Nasal cavity respiratory epithelium epithelial cell of viscerocranial mucosa (primary cell): ENCODE measurements around the gene GRHL1. TPM values are rescaled to one million over a fixed set of nuclear protein-coding genes. Genes with fewer than 3 reads are reported as not detected.

ENCODE experiments used
- total RNA-seq: library from RNA; depleted of rRNA; stranded (reverse); fragments of >200 nt; gene quantifications from 2 replicates; pipeline ENCODE4 v1.2.3, GENCODE V29; 2014

GRHL1 gene, protein sequence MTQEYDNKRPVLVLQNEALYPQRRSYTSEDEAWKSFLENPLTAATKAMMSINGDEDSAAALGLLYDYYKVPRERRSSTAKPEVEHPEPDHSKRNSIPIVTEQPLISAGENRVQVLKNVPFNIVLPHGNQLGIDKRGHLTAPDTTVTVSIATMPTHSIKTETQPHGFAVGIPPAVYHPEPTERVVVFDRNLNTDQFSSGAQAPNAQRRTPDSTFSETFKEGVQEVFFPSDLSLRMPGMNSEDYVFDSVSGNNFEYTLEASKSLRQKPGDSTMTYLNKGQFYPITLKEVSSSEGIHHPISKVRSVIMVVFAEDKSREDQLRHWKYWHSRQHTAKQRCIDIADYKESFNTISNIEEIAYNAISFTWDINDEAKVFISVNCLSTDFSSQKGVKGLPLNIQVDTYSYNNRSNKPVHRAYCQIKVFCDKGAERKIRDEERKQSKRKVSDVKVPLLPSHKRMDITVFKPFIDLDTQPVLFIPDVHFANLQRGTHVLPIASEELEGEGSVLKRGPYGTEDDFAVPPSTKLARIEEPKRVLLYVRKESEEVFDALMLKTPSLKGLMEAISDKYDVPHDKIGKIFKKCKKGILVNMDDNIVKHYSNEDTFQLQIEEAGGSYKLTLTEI
- 32.5 and 85.2 TPM in 2 replicates for total RNA-seq

GRCh38 chr2:9951522-9952285 is at the start of gene GRHL1:
Gene GRHL1 (plus strand): TSS chr2:9951693. CDS start chr2:9951834, 141 bp downstream.

GRCh38 chr2:10043256-10043905 is 91.9 kb downstream of the GRHL1 start, which contains the start of gene KLF11:
Gene KLF11 (plus strand): TSS chr2:10043550. CDS start chr2:10043717, 167 bp downstream.

Other genes starting within 250 kb of the GRHL1 start
- 17.0 and 45.5 TPM in 2 replicates for gene TAF1B, start 108.2 kb upstream of the GRHL1 start, total RNA-seq
- 10.3 and 13.5 TPM in 2 replicates for gene KLF11, start 91.9 kb downstream of the GRHL1 start, total RNA-seq
- gene CYS1, start 128.7 kb downstream of the GRHL1 start, total RNA-seq = under 0.01 and 0.43 TPM in 2 replicates
- 0.57 and 1.0 TPM in 2 replicates for gene RRM2, start 171.0 kb downstream of the GRHL1 start, total RNA-seq